HG02642 (cell line): ENCODE measurements around the gene ZBP1.

Experiments
- ATAC-seq: cut with Tn5 transposase; IDR thresholded peaks from one replicate; pipeline ENCODE4 v1.9.1; 2021; ENCODE audit warnings: mild to moderate bottlenecking; ENCODE audit not compliant: unreplicated experiment, poor library complexity

The ZBP1 gene

DNA sequence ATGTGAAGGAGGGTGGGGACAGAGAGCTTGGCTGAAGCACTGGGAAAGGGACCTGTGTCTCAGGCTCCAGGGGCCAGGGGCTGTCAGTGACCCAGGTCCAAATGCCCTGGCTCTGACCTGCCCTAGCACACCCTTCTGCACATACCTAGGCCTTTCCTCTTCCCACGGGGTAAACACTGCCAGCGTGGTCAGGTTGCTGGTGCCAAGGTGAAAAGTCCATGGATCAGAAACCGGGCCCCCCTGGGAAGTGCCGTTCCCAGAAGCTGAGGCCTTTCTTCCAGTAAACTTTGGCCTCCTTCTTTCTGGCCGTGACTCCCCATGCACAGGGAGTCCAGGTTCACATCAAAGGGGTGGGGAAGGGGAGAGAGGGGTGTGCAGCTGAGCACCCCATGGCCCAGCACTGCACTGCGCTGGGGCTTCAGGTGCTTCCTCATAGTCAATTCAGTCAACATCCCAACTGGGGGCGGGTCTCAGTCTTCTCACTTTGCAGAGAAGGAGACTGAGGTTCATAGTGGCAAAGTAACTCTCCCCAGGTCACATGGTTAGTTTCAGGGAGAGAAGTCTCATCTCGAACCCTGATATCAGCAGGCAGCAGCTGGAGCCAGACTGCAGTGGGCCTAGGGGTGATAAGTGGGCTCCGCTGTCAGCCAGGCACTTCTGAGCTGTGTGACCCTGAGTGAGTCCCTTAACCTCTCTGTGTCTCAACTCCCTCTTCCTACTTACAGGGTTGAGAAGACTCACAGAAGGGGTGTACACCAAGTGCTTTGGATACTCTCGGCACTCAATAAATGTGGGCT lies 42.3 kb downstream of the ZBP1 start:
- ATAC-seq: no peak

DNA sequence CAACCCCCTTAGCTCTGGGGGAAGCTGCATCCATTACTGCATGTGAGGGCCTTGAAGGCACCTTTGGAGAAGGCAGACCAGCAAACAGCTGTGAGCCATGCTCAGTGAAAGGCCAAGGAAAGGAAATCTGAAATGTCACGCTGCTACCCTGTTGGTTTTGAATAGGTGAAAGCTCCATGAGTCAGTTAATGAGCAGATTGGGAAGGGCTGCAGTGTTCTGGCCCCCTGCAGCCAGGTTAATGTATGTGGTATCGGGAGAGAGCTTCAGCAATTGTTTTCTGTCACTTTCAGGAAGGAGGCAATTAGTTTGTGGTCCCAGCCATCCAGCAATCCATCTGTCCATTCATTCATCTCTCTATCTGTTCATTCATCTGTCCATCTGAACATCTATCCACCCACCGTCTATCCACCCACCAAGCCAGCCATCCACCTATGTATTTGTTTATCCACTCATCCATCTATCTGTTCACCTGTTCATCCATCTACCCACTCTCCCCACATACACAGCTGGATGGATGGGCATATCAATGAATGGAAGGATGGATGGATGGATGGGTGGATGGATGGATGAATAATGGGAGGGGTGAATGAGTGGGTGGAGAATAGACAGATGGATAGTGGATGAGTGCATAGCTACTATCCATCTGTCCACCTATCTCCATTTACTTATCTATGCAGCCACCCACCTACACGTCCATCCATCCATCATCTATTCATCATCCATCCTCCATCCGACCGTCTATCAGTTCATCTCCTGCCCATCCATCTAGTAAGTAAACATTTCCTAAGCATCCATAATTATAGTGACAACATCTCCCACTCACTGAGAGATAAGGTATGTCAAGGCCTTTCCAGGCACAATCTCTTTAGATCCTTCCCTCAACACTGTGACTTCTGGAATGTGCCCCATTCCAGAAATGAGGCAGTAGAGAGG lies 43.3 kb downstream of the ZBP1 start:
- ATAC-seq: no peak

DNA sequence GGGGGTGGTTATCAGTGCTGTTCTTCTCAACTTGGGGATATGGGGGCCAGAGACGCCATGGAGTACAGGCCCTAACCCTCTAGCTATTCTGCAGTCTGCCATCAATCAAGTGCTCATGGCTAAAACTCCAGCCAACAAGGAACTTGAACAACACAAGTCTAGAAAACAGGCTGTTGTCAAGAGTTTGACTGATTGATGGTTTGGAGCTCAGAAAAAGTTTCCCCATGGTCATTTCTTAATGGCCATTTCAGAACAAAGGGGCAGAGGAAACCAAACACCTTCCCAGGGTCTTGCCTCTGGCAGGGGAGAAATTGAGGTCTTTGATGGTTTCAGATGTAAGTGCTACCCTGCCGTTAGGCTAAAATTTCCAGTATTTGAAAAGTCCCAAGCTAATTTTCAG lies 44.2 kb downstream of the ZBP1 start:
- no peak for ATAC-seq

DNA sequence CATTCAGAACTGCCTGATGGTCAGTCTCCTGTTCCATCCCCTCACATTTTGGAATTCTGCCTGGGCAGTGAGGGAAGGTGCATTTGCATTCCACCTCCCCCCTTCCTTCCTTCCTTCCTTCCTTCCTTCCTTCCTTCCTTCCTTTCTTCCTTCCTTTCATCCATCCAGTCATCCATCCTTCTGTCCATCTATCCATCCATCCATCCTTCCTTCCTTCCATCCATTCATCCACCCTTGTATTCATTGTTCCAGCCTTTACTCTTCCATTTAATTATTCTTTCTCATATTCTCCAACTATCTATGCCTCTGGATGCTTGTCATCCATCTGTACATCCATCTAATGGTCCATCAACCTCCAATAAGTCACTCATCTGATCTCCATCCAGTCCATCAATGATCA lies 45.3 kb downstream of the ZBP1 start:
- no peak for ATAC-seq

DNA sequence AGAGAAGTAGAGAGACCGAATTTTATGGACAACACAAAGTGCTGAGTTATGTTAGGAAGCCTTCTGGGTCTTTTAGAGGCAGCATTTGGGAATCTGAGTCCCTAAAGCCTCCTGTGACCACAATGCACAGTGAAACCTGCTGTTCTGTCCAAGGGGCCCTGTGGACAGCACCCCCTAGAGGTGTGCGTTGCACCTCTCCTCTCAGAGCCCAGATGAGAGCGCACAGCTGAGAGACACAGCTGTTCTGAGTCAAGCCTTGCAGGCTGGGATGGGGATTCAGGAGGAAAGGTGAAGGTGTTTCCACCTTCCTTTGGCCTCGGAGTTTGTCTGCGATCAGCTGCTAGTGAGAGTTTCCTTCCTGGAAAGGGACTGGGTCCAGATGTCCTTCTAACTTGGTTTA lies 46.3 kb downstream of the ZBP1 start:
- ATAC-seq: no peak

DNA sequence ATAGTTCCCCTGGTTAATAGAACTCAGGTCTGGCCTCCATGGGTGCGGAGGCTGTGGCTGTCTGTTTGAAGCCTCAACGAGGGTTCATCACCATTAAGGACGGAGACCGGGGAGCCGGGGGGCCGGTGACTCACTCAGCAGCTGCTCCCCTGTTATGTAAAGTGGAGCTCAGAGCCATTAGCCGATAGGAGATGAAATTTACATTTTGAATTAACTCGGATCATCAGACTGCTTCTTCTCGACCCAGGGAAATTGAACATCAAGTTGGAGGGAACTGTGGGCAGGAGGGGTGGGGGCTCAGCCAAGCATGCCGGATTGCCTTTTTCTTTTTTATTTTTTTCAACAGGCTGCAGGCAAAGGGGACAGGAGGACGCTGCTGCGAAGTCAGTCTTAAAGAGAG lies 47.0 kb downstream of the ZBP1 start:
- ATAC-seq: no peak

DNA sequence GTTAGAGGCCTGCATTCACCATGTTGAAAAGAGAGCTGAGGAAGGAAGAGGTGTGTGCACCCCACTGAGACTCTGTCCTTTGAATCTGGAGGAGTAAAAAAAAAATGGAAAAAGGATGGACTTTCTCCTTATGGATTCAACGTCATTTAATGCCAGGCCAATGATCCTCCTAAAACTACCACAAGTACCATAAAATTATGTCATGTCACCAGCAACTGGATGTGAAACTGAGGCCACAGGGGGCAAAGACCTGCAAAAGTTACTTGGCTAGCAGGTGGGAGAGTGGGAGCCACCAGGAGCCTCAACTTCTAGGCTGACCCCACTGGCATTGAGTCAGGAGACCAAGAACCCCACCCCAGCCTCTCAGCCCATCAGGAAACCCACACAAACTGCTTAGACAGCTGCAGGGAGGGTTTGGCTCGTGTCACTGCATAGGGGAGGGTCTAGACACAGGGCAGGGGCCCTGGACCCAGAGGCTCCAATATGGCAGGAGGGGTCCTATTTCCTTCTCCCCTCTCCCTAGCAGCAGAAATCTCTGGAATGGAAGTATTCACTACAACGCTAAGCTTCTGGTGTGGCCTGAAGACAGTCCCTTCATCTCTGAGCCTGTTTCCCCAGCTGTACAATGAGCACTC lies 48.3 kb downstream of the ZBP1 start:
- ATAC-seq: no peak

DNA sequence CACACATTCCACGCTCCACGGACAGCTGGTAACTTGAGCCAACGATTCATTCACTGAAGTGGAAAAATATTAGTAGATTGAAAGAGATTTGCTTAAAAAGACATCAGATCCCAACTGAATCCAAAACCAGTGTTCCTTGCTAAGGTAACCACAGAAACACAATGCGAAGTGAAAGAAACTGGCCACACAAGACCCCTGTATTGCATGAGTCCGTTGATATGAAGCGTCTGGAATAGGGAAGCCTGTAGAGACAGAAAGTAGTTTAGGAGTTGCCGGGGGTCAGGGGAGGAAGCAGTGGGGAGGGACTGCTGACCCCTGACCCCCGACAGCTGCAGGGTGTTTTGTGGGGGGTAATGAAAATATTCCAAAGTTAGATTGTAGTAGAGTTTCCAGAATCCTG lies 49.3 kb downstream of the ZBP1 start:
- ATAC-seq: no peak

DNA sequence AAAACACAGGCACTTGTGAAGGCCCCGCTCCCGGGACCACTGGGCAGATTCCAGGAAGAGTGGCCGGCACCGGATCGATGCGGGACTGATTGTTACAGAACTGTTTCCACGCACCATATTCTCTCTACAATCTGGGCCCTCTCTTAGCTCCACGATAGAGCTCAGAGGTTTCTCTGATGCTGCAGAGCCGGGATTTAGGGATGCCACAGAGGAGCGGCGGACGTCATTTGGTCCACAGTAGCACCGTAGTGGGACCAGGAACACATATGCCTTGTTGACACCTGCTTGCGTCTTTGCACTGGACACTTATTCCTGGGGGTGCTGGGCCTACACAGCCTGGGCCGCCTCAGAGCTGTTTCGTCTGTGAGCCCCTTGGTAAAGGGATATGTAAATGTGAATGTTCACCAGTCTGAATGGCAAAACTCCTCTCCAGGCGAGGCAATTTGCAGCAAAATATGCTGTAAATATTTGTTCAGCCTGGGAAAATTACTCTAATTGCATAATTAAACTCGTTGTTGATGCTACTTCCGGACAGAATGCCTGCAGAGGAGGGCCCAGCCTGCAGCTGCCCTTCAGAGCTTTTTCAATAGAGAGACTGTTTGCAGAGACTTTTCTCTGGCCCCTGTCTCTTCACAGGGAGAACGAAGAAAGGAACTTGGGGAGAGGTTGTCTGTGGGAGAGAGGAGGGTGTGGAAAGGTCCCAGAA lies 49.9 kb downstream of the ZBP1 start:
- ATAC-seq: no peak

DNA sequence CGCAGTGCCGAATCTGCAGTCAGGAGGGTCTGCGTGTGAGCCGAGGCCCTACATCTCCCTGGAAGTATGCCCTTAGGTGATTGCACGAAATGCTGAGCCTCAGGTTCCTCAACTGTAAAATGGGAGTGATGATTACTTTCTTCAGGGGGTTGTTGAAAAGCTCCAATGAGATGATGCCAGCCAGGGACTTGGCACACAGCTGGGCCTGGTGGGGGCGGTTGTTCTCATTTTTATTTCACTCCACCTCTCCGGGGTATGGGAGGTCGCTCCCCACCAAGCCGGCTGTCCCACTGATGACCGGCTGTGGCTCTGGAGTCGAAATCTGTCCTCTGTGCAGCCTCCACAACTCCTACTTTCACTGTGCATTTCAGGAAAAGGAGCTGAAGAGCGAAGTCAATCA lies 51.3 kb downstream of the ZBP1 start:
- no peak for ATAC-seq

DNA sequence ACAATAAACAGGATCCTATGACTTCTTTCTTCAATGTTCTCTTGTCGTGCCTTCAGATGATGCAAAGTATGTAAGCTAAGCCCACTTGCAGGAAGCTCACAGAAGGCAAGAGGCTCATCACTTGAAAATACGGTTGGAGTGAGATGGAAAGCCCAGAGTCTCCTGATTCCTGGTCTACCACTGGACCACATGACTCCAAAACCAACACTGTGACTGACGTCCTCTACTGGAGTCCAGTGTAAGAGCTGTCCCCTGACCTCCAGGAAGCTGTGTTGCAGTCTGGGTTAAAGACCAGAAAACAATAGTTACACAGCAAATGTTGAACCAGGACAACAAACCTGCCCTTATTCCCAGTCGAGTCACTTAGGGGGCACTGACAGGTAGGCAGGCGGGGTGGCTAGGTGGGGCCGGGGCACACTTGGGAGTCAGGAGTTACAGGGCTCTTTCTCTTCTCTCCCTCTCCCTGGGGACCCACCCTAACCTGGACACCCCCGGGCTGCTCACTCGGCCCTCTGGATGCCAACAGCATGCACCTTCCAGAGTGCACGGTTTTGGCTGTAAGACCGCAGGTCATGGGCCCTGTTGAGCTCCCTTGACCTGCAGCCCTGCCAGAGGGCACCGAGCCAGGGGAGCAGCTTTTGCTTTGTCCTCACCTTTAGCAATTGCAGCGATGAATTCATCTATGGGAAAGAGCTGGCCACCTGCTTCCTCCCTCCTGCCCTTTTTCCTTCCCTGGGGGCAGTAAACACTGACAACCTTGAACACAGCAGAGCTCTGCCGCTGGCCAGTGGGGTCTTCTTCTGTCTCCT lies 51.9 kb downstream of the ZBP1 start:
- no peak for ATAC-seq

DNA sequence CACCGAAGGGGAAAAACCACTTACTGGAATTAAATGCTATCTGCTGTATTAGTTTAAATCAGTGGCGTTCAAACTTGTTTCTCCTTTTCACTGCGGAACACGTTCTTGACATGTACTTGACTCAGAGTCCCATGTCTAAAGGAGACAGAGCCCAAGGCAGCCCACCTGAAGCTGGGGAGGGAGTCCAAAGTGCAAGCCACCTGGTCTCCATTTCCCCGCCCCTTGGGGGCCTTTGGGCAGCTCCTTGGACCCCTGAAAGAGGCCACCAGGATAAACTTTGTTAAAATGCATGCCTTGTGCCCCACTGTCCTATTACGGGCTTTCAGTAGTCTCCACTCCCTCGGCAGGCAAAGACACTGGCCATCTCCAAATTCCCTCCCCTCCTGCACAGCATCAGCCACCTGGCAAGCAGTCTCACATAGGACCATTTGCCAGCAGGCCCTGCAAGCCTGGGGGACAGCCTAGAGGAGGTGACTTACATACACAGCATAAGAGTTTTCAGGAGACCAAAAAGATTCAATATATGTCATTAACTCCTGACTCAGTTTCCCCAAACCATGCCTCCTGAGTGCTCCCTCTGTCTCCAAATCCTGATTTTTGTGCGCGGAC lies 52.7 kb downstream of the ZBP1 start:
- ATAC-seq: no peak

DNA sequence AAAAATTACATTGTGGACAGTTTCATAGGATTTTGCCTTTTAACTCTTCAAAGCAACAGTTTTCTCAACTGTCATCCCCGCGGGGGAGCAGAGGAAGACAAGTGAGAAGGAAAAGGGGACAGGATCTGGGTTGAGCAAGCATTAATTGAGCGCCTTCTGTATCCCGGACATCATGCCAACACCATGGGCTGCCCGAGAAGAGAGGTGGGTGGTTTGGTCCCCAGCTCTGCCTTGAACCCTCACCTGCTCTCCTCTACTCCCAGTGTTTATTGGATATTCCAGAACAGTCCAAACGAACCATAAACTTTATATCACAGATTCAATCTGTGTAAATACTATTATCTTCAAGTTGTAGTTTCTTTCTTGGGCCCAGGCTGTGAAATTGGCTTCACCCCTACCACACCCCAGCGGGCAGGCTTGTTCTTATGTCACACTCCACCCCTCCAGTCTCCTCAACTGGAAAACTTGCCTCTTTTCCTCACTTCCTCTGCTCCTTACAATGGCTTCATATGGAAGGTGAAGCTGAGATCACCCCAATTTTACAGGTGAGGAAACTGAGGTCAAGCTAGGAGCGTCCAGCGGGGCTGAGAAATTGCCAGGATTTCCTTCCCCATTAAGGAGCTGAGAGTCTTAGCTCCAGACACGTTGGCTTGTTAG lies 53.3 kb downstream of the ZBP1 start:
- ATAC-seq: no peak

DNA sequence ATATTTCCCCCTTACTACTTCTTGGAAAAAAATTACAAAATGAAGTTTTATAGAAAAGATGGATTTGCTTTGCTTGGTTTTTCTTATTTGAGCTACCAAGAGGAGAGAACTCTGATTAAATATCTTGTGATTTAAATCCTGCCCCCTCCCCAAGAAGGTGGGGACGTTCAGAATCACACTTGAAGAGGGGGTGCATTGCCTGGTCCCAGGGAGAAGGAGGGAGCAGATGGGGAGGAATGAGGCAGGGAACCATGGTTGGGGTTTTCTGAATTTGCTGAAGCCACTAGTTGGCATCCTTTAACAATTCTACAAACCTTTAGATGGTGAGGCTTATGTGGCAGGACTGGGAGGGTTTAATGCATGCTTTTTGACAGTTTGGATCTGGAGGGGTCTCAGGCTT lies 53.8 kb downstream of the ZBP1 start:
- ATAC-seq: no peak

DNA sequence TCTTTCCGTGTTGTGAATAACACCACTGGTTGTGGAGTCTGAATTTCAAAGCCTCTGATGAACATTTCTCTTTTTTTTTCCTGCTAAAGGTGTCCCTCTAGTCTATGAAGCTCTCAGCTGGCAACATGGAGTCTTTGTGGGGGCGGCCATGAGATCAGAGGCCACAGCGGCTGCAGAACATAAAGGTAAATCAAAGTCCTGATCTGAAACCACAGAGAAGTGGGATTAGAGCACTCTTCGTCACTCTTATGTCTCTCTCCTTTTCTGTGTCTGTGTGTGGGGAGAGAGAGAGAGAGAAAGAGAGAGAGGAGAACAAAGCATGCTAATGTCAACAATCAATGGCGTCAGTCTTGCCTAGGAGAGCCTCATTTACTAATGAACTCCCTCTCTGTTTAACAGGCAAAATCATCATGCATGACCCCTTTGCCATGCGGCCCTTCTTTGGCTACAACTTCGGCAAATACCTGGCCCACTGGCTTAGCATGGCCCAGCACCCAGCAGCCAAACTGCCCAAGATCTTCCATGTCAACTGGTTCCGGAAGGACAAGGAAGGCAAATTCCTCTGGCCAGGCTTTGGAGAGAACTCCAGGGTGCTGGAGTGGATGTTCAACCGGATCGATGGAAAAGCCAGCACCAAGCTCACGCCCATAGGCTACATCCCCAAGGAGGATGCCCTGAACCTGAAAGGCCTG lies 55.1 kb downstream of the ZBP1 start:
- ATAC-seq: no peak

DNA sequence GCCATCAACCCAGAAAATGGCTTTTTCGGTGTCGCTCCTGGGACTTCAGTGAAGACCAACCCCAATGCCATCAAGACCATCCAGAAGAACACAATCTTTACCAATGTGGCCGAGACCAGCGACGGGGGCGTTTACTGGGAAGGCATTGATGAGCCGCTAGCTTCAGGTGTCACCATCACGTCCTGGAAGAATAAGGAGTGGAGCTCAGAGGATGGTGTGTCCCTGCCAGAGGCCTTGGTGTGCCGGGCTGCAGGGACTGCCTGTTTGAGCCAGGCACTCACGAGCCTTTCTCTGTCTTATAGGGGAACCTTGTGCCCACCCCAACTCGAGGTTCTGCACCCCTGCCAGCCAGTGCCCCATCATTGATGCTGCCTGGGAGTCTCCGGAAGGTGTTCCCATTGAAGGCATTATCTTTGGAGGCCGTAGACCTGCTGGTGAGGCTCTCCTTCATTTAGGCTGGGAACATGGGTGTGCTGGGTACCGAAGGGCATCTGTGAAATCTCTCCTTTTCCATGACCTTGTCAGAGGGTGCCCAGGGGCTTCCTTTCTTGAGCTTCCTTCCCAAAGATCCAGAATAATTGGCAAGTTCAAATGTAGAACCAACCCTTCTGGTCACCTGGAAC lies 55.9 kb downstream of the ZBP1 start:
- no peak for ATAC-seq

DNA sequence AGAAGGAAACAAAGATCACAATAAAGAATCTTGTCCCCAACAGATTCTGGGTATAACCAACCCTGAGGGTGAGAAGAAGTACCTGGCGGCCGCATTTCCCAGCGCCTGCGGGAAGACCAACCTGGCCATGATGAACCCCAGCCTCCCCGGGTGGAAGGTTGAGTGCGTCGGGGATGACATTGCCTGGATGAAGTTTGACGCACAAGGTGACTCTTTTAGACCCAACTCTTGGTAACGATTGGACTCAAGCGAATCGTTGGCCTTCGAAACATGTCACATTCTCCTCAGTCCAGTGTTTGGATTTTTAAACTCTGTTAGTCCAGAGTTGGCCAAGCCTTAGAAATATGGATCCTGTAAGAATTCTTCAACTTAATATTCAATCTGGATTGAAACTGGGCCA lies 56.7 kb downstream of the ZBP1 start:
- ATAC-seq: no peak
